Purkinje cell (primary cell): ENCODE data around the gene STEAP4. TPM values are rescaled to one million over a fixed set of nuclear protein-coding genes. Genes with fewer than 3 reads are reported as not detected.

Experiments
- polyA plus RNA-seq: library from polyadenylated mRNA; unstranded; fragments of >200 nt; fragmentation: Nextera tagmentation; gene quantifications from 2 replicates; pipeline ENCODE4 v1.2.1, GENCODE V29; 2014

Gene STEAP4
- 0.52 TPM in 1 of 2 replicates, not detected in the other for polyA plus RNA-seq

GRCh38 chr7:88306590-88307048 lies at the start of gene STEAP4:
TSS of gene STEAP4 (minus strand) at chr7:88306894. CDS start at chr7:88284269, 22,625 bp downstream.

Other genes with a start within 250 kb of the STEAP4 start
- 158 and 175 TPM in 2 replicates for gene SRI, start 86.9 kb downstream of the STEAP4 start, polyA plus RNA-seq